MM.1S (cell line): ENCODE data around the gene ZC3H15.

ENCODE experiments used
- DNase-seq: peaks from one replicate; pipeline ENCODE4 v3.0.0-alpha.2; 2015
- H2AFZ ChIP-seq: fragments of 300-600 bp; sonication (generic); 2 replicates; pipeline ENCODE4 v1.6.0; 2016; ENCODE audit warnings: antibody characterized with exemption, low read length
- H3F3A ChIP-seq: fragments of 300-600 bp; sonication (generic); 2 replicates; pipeline ENCODE4 v1.6.1; 2016; ENCODE audit warnings: mild to moderate bottlenecking, antibody characterized with exemption, low read length, moderate library complexity, mixed read lengths; ENCODE audit not compliant: insufficient read depth
- H3K27ac ChIP-seq: fragments of 300-600 bp; sonication (generic); 2 replicates; pipeline ENCODE4 v1.5.1; 2016; ENCODE audit warnings: mild to moderate bottlenecking, low read length
- H3K27me3 ChIP-seq: fragments of 300-600 bp; sonication (generic); replicated peaks from 2 replicates; pipeline ENCODE4 v1.6.0; 2016; ENCODE audit warnings: low read length; ENCODE audit not compliant: insufficient read depth
- H3K36me3 ChIP-seq: fragments of 300-600 bp; sonication (generic); replicated peaks from 2 replicates; pipeline ENCODE4 v1.6.1; 2016; ENCODE audit warnings: mild to moderate bottlenecking, low read length, mixed read lengths; ENCODE audit not compliant: insufficient read depth
- H3K4me1 ChIP-seq: fragments of 300-600 bp; sonication (generic); 2 replicates; pipeline ENCODE4 v1.6.1; 2016; ENCODE audit warnings: low read length, mixed read lengths
- H3K4me2 ChIP-seq: fragments of 300-600 bp; sonication (generic); 2 replicates; pipeline ENCODE4 v1.6.0; 2016; ENCODE audit warnings: low read depth, low read length
- H3K4me3 ChIP-seq: fragments of 300-600 bp; sonication (generic); 2 replicates; pipeline ENCODE4 v1.5.1; 2016; ENCODE audit warnings: low read length, mixed read lengths
- H3K79me2 ChIP-seq: fragments of 300-600 bp; sonication (generic); 2 replicates; pipeline ENCODE4 v1.6.1; 2016; ENCODE audit warnings: mixed run types, low read length, mixed read lengths
- H3K9ac ChIP-seq: fragments of 300-600 bp; sonication (generic); 2 replicates; pipeline ENCODE4 v1.6.1; 2016; ENCODE audit warnings: low read length, mixed read lengths
- H3K9me2 ChIP-seq: fragments of 300-600 bp; sonication (generic); replicated peaks from 2 replicates; pipeline ENCODE4 v1.6.1; 2016; ENCODE audit warnings: mild to moderate bottlenecking, low read length, mixed read lengths; ENCODE audit not compliant: insufficient read depth
- H3K9me3 ChIP-seq: fragments of 300-600 bp; sonication (generic); replicated peaks from 2 replicates; pipeline ENCODE4 v1.6.1; 2016; ENCODE audit warnings: mild to moderate bottlenecking, low read length, mixed read lengths; ENCODE audit not compliant: insufficient read depth
- H4K20me1 ChIP-seq: fragments of 300-600 bp; sonication (generic); 2 replicates; pipeline ENCODE4 v1.6.1; 2016; ENCODE audit warnings: mild to moderate bottlenecking, low read length, moderate library complexity, mixed read lengths; ENCODE audit not compliant: insufficient read depth
- CTCF ChIP-seq: fragments of 300-600 bp; sonication (generic); IDR thresholded peaks from 2 replicates; pipeline ENCODE4 v1.5.1; 2016; ENCODE audit warnings: antibody characterized with exemption, low read length, mixed read lengths
- EZH2 ChIP-seq: fragments of 300-600 bp; sonication (generic); optimal IDR thresholded peaks from 2 replicates; pipeline ENCODE3; 2017; ENCODE audit warnings: low read depth, mild to moderate bottlenecking, antibody characterized with exemption, low read length, mixed read lengths
- EZH2phosphoT487 ChIP-seq: fragments of 300-600 bp; sonication (generic); IDR thresholded peaks from 2 replicates; pipeline ENCODE4 v1.6.1; 2018; ENCODE audit warnings: antibody characterized with exemption, low read length

The ZC3H15 gene

GRCh38 chr2:186442885-186443284 is 43.2 kb upstream of the ZC3H15 start:
- H3K9me2 ChIP-seq: no peaks in the 10 kb centered on the region

GRCh38 chr2:186443851-186444250 is 42.2 kb upstream of the ZC3H15 start:
- no peak overlapping the region for H3K9ac ChIP-seq
- H3K4me3 ChIP-seq: no peak overlapping the region
- H3K4me1 ChIP-seq: peaks cover 4% of the 10 kb centered on the region; the same call in 1 of the 2 replicates
- H3K27ac ChIP-seq: no peak overlapping the region
- H3K4me2 ChIP-seq: no peak overlapping the region
- no peaks in the 10 kb centered on the region for H3K9me3 ChIP-seq
- H3K27me3 ChIP-seq: no peaks in the 10 kb centered on the region
- H3K36me3 ChIP-seq: no peaks in the 10 kb centered on the region
- no peaks in the 10 kb centered on the region for H4K20me1 ChIP-seq
- H3K9me2 ChIP-seq: no peaks in the 10 kb centered on the region
- no peaks in the 10 kb centered on the region for H3F3A ChIP-seq
- DNase-seq: no peak
- H3K79me2 ChIP-seq: no peaks in the 10 kb centered on the region
- no peak for TF ChIP-seq EZH2phosphoT487
- no peak for TF ChIP-seq CTCF
- no peak overlapping the region for H2AFZ ChIP-seq

More at GRCh38 chr2:186442885-186443284, 43.2 kb upstream of the ZC3H15 start:
- Histone ChIP-seq H3K4me3 (no peak overlapping the region), H3K4me1 (peaks cover 4% of the 10 kb centered on the region; the same call in 1 of the 2 replicates), H3K27me3 (no peaks in the 10 kb centered on the region), H3K27ac (no peak overlapping the region), H4K20me1 (no peaks in the 10 kb centered on the region), H3K79me2 (no peaks in the 10 kb centered on the region), H3K4me2 (no peak overlapping the region), H3K36me3 (no peaks in the 10 kb centered on the region), H3F3A (no peaks in the 10 kb centered on the region), H2AFZ (no peak overlapping the region), H3K9ac (no peak overlapping the region), H3K9me3 (no peaks in the 10 kb centered on the region)
- DNase-seq: no peak
- TF ChIP-seq CTCF: no peak
- no peak for TF ChIP-seq EZH2
- no peak for TF ChIP-seq EZH2phosphoT487

- TF ChIP-seq EZH2: no peak
- TF ChIP-seq CTCF: no peak
- no peak for TF ChIP-seq EZH2phosphoT487
Measured at GRCh38 chr2:186445506-186445905, 40.6 kb upstream of the ZC3H15 start.

More at GRCh38 chr2:186445506-186445905, 40.6 kb upstream of the ZC3H15 start:
- no peaks in the 10 kb centered on the region for H3K36me3 ChIP-seq
- no peaks in the 10 kb centered on the region for H3F3A ChIP-seq
- DNase-seq: no peak
- no peak overlapping the region for H3K27ac ChIP-seq
- no peaks in the 10 kb centered on the region for H4K20me1 ChIP-seq
- H3K9ac ChIP-seq: no peak overlapping the region
- H3K9me2 ChIP-seq: no peaks in the 10 kb centered on the region
- no peaks in the 10 kb centered on the region for H3K79me2 ChIP-seq
- no peak overlapping the region for H3K4me2 ChIP-seq
- H3K4me1 ChIP-seq: peaks cover 4% of the 10 kb centered on the region; the same call in 1 of the 2 replicates
- H3K4me3 ChIP-seq: no peak overlapping the region
- H3K9me3 ChIP-seq: no peaks in the 10 kb centered on the region
- H3K27me3 ChIP-seq: no peaks in the 10 kb centered on the region
- no peak overlapping the region for H2AFZ ChIP-seq
